ENCODE data around the gene PITPNM3. TPM values are rescaled to one million over a fixed set of nuclear protein-coding genes. Genes with fewer than 3 reads are reported as not detected.
"Not testable (repeated sequence)": the region's sequence is repeated elsewhere in the genome, so short reads cannot be mapped to it uniquely, and the experiment has no call there.

Gene PITPNM3
- total RNA-seq, 1 donor from 2014 or later = 0.20 TPM

GRCh38 chr17:6574687-6575595 is 18.6 kb upstream of the PITPNM3 start:
- peak; percentile 41 to 70 for DNase-seq (ENCODE audit: low read depth in 2 of 2)

- no peak for DNase-seq (ENCODE audit: low read depth in 2 of 2)
Measured at GRCh38 chr17:6573982-6574686, 17.8 kb upstream of the PITPNM3 start.

- not testable (repeated sequence) for DNase-seq (ENCODE audit: low read depth in 2 of 2)
Measured at GRCh38 chr17:6573495-6573894, 17.1 kb upstream of the PITPNM3 start.

GRCh38 chr17:6572972-6573370 is 16.6 kb upstream of the PITPNM3 start:
- DNase-seq (ENCODE audit: low read depth in 2 of 2) = no peak

GRCh38 chr17:6571452-6571781 is 15.1 kb upstream of the PITPNM3 start:
- no peak for DNase-seq (ENCODE audit: low read depth in 2 of 2)

- no peak for DNase-seq (ENCODE audit: low read depth in 2 of 2)
Measured at GRCh38 chr17:6570731-6571451, 14.5 kb upstream of the PITPNM3 start.

- no peak for DNase-seq (ENCODE audit: low read depth in 2 of 2)
Measured at GRCh38 chr17:6569370-6570285, 13.3 kb upstream of the PITPNM3 start.

GRCh38 chr17:6568184-6568758 is 11.9 kb upstream of the PITPNM3 start:
- DNase-seq (ENCODE audit: low read depth in 2 of 2) = no peak

GRCh38 chr17:6567528-6568183 is 11.3 kb upstream of the PITPNM3 start:
- DNase-seq (ENCODE audit: low read depth in 2 of 2) = no peak

GRCh38 chr17:6561446-6561845 is 5.1 kb upstream of the PITPNM3 start:
- DNase-seq (ENCODE audit: low read depth in 2 of 2) = no peak

- no peak for DNase-seq (ENCODE audit: low read depth in 2 of 2)
Measured at GRCh38 chr17:6560496-6560895, 4.1 kb upstream of the PITPNM3 start.

GRCh38 chr17:6559753-6560215 is 3.4 kb upstream of the PITPNM3 start:
- no peak for DNase-seq (ENCODE audit: low read depth in 2 of 2)

GRCh38 chr17:6558932-6559752 is 2.8 kb upstream of the PITPNM3 start:
- no peak for DNase-seq (ENCODE audit: low read depth in 2 of 2)

GRCh38 chr17:6558276-6558675 is 1.9 kb upstream of the PITPNM3 start:
- DNase-seq (ENCODE audit: low read depth in 2 of 2) = no peak

- no peak for DNase-seq (ENCODE audit: low read depth in 2 of 2)
Measured at GRCh38 chr17:6557040-6557438, 684 bp upstream of the PITPNM3 start.

- DNase-seq (ENCODE audit: low read depth in 2 of 2) = peak; percentile 19 to 28
Measured at GRCh38 chr17:6555331-6556120, 829 bp downstream of the PITPNM3 start.

- no peak for DNase-seq (ENCODE audit: low read depth in 2 of 2)
Measured at GRCh38 chr17:6554871-6555330, 1.5 kb downstream of the PITPNM3 start.

- no peak for DNase-seq (ENCODE audit: low read depth in 2 of 2)
Measured at GRCh38 chr17:6554342-6554741, 2.0 kb downstream of the PITPNM3 start.
